ENCODE data around the gene CD4. TPM values are rescaled to one million over a fixed set of nuclear protein-coding genes. Genes with fewer than 3 reads are reported as not detected.

The CD4 gene
- total RNA-seq, 1 experiment from 2014 or later, result 0.42 TPM

GRCh38 chr12:6772331-6772695 lies 17.0 kb upstream of the CD4 start, which contains the start of gene LAG3:
Gene LAG3, plus strand, starts transcription at chr12:6772520. Its CDS starts 333 bp downstream, at chr12:6772853.
- H3K9me2 ChIP-seq (ENCODE audit: insufficient read depth), result no peaks in the 10 kb centered on the region
- no peak within 1 kb of the TSS for H3K9ac ChIP-seq (ENCODE audit: low read length)
- TF ChIP-seq YY1 (IDR thresholded peaks at IDR 0.05; ENCODE audit: extremely low read depth, insufficient replicate concordance, low read depth, low read length) (no peak), ZNF274 (IDR thresholded peaks at IDR 0.05; ENCODE audit: low read depth, low read length) (no peak), EGR1 (IDR thresholded peaks at IDR 0.05; ENCODE audit: low read depth) (no peak), CTCF (IDR thresholded peaks at IDR 0.05 in 2 of 3, conservative IDR thresholded peaks at IDR 0.05 in 1 of 3; ENCODE audit: borderline replicate concordance in 1 of 3, insufficient read depth in 1 of 3, low read depth in 2 of 3, low read length in 2 of 3) (no peak), POLR2AphosphoS5 (IDR thresholded peaks at IDR 0.05; ENCODE audit: low read depth, low read length) (no peak), CBX3 (IDR thresholded peaks at IDR 0.05; ENCODE audit: low read depth) (no peak), SRF (IDR thresholded peaks at IDR 0.05; ENCODE audit: low read depth) (no peak), JUND (IDR thresholded peaks at IDR 0.05) (no peak), REST (IDR thresholded peaks at IDR 0.05; ENCODE audit: low read depth) (no peak)
- ChIA-PET RAD21 (ENCODE audit: low non-redundant PET in 1 of 2, low total read pairs in 2 of 2, uncharacterized antibody in 2 of 2, unreplicated experiment in 2 of 2) (no interaction called here), POLR2A (interaction anchor here (0.7 to 1.8 kb wide), 4 partner anchors 19 to 279 kb away, joined by 3 to 5 read pairs (median 4); partner anchors contain the start of gene MLF2), CTCF (interaction anchor here (0.7 to 1.9 kb wide), 3 partner anchors 19 to 190 kb away, joined by 4 to 13 read pairs (median 4); partner anchors contain the start of gene MLF2)
- no peak for DNase-seq (ENCODE audit: low read depth, low spot score)
- H4K20me1 ChIP-seq (ENCODE audit: insufficient read depth), result no peaks in the 10 kb centered on the region
- H3K79me2 ChIP-seq (ENCODE audit: insufficient read depth, low read length), result peaks cover 24% of the 10 kb centered on the region
- H3K27me3 ChIP-seq (ENCODE audit: insufficient read depth, low read length), result no peaks in the 10 kb centered on the region
- H3K4me3 ChIP-seq (replicated peaks in 1 of 2; ENCODE audit: low read depth in 1 of 2, low read length in 2 of 2), result no peak within 1 kb of the TSS
- intact Hi-C loops (cut with micrococcal nuclease), result no loop called here
- H2AFZ ChIP-seq (ENCODE audit: low read depth, low read length, poor library complexity, severe bottlenecking), result no peak within 1 kb of the TSS
- BruUV-seq (replicated peaks), result no TSS peak
- no peaks in the 10 kb centered on the region for H3K9me3 ChIP-seq (ENCODE audit: control insufficient read depth in 1 of 2, insufficient read depth in 1 of 2, low read depth in 1 of 2, low read length in 2 of 2)
- peaks cover 9 to 13% of the 10 kb centered on the region in 2 experiments; a peak in 3 of 4 replicates for H3K36me3 ChIP-seq (ENCODE audit: control insufficient read depth in 1 of 2, insufficient read depth in 2 of 2, low read length in 2 of 2)
- H3K27ac ChIP-seq (ENCODE audit: low read depth, low read length), result peak within 1 kb of the TSS; percentile 40; the same call in 1 of the 2 replicates
- H3K4me1 ChIP-seq (ENCODE audit: control insufficient read depth in 1 of 2, insufficient read depth in 2 of 2, low read length in 2 of 2), result peaks cover 18 to 39% of the 10 kb centered on the region in 2 experiments
- no peak for ATAC-seq
- H3K4me2 ChIP-seq (ENCODE audit: low read length), result no peak within 1 kb of the TSS
